Glutamatergic neuron (in vitro differentiated cells): ENCODE data around the gene SARDH. TPM values are rescaled to one million over a fixed set of nuclear protein-coding genes. Genes with fewer than 3 reads are reported as not detected.
A peak's percentile ranks its signal among the peaks of the same experiment; 100 is the strongest.

Source experiments
- DNase-seq: peaks from one replicate; pipeline ENCODE4 v3.0.0; 2022
- H3K27ac Mint-ChIP-seq: one replicate; pipeline ENCODE4 v1.8.0; 2020; ENCODE audit warnings: mild to moderate bottlenecking, mixed read lengths, inconsistent platforms; ENCODE audit not compliant: unreplicated experiment
- H3K27me3 Mint-ChIP-seq: one replicate; pipeline ENCODE4 v1.8.0; 2020; ENCODE audit warnings: mild to moderate bottlenecking, moderate library complexity, mixed read lengths, inconsistent platforms; ENCODE audit not compliant: unreplicated experiment
- H3K36me3 Mint-ChIP-seq: one replicate; pipeline ENCODE4 v1.8.0; 2020; ENCODE audit warnings: mild to moderate bottlenecking, mixed read lengths, inconsistent platforms; ENCODE audit not compliant: unreplicated experiment
- H3K4me1 Mint-ChIP-seq: one replicate; pipeline ENCODE4 v1.8.0; 2020; ENCODE audit warnings: mild to moderate bottlenecking, low read depth, mixed read lengths, inconsistent platforms; ENCODE audit not compliant: unreplicated experiment
- H3K4me3 Mint-ChIP-seq: one replicate; pipeline ENCODE4 v1.8.0; 2020; ENCODE audit warnings: mild to moderate bottlenecking, mixed read lengths, inconsistent platforms; ENCODE audit not compliant: unreplicated experiment
- H3K9me3 Mint-ChIP-seq: one replicate; pipeline ENCODE4 v1.8.0; 2020; ENCODE audit warnings: mild to moderate bottlenecking, moderate library complexity, mixed read lengths, inconsistent platforms; ENCODE audit not compliant: unreplicated experiment
- total RNA-seq: library from RNA; stranded (reverse); fragmentation: NEBNext Ultra II Directional; extraction: Animal tissue kit (Norgen Biotek cat#: 25700); gene quantifications from one replicate; pipeline ENCODE4 v1.2.1, GENCODE V29; 2021; ENCODE audit not compliant: unreplicated experiment
- TF ChIP-seq, protein P1 (sequence below): fragments of 200-600 bp; sonication (generic); IDR thresholded peaks from one replicate; pipeline ENCODE4 v1.5.0; 2021; ENCODE audit not compliant: partially characterized antibody, unreplicated experiment

SARDH gene
- total RNA-seq, 1 donor from 2014 or later = 2.0 TPM

DNA sequence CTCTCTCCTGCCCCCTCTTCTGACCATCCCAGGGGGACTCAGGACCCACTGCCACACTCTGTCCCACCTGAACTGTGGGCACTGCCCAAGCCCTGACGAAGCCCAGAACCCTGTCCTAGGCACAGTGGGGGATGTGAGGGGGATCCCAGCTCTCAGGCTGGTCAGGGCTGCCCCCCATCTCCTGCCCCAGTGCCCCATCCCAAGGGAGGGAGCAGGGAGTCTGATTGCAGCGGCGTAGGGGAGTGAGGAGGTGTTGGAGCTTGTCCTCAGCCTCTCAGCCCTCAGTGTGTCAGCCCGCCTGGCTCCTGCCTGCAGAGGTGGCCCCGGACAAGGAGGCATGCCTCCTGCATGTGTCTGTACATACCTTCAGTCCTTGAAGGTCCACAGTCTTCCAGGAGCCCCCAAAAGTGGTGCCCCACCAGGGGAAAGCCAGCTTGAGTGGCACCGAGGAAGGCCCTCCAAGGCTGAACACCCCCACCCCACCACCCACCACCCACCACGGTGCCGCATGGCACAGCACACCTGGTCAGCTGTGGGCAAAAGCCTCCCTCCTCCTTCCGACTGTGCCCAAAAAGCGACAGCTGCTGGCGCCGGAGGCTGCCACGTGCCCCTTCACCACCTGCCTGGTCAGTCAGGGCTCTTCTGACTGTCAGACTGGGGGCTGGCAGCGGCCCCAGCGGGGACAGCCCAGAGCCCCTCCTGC lies 930 bp downstream of the SARDH start:
- H3K4me1 Mint-ChIP-seq = peaks cover 12% of the 10 kb centered on the region
- H3K36me3 Mint-ChIP-seq = no peaks in the 10 kb centered on the region
- H3K9me3 Mint-ChIP-seq = peaks cover 3% of the 10 kb centered on the region
- no peak overlapping the region for H3K4me3 Mint-ChIP-seq
- DNase-seq = no peak
- H3K27me3 Mint-ChIP-seq = peaks cover 9% of the 10 kb centered on the region
- TF ChIP-seq, protein P1, sequence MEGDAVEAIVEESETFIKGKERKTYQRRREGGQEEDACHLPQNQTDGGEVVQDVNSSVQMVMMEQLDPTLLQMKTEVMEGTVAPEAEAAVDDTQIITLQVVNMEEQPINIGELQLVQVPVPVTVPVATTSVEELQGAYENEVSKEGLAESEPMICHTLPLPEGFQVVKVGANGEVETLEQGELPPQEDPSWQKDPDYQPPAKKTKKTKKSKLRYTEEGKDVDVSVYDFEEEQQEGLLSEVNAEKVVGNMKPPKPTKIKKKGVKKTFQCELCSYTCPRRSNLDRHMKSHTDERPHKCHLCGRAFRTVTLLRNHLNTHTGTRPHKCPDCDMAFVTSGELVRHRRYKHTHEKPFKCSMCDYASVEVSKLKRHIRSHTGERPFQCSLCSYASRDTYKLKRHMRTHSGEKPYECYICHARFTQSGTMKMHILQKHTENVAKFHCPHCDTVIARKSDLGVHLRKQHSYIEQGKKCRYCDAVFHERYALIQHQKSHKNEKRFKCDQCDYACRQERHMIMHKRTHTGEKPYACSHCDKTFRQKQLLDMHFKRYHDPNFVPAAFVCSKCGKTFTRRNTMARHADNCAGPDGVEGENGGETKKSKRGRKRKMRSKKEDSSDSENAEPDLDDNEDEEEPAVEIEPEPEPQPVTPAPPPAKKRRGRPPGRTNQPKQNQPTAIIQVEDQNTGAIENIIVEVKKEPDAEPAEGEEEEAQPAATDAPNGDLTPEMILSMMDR = no peak
- H3K27ac Mint-ChIP-seq = no peak overlapping the region

- Mint-ChIP-seq H3K27me3 (peaks cover 9% of the 10 kb centered on the region), H3K4me1 (peaks cover 12% of the 10 kb centered on the region), H3K9me3 (peaks cover 3% of the 10 kb centered on the region), H3K4me3 (peak overlapping the region; percentile 48), H3K36me3 (no peaks in the 10 kb centered on the region), H3K27ac (peak overlapping the region; percentile 12)
- TF ChIP-seq, protein P1 = no peak
- no peak for DNase-seq
Observed at GRCh38 chr9:133735931-133736330, 2.2 kb downstream of the SARDH start.

- Mint-ChIP-seq H3K4me3 (no peak overlapping the region), H3K36me3 (no peaks in the 10 kb centered on the region)
Observed at GRCh38 chr9:133735415-133735775, 2.8 kb downstream of the SARDH start.

DNA sequence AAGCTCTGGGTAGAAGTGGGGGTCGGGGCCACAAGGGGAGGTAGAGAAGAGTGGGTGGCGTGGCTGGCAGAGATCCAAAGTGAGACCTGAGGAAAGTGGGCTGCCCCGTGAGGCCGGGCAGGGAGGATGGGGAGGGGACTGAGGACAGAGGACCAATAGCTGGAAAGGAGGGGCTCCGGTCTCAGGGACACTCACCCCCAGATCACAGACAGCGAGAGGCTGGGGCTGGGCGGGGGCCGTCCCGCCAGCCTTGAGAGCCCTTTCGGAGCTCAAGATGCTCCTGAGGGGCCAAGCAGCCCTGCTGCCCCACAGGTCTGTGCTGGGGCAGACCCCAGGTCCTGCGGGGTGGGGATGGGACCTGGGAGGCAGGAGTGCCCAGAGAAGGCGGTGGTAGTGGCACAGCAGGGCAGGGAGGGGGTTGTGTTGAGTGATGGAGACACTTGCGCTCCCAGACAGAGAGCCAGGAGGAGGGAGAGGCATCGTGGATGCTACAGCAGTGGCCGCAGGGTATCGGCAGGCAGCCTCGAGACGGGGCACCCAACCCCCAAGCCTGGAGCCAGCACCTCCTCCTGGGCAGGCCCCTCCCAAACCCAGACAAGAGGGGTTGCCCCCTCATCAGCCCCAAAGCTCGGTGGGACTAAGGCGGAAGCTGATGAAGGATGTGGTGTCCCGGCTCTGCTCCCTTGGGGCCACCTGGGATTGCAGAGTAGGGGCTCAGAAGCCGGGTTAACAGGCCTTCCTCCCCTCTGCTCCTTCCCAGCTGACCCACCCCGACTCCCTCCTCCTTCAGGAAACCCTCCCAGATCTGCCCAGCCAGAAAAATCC lies 3.4 kb downstream of the SARDH start:
- H3K27ac Mint-ChIP-seq = peak overlapping the region; percentile 38
- TF ChIP-seq, protein P1 = no peak
- H3K9me3 Mint-ChIP-seq = peaks cover 3% of the 10 kb centered on the region
- DNase-seq = no peak
- peak overlapping the region; percentile 30 for H3K4me3 Mint-ChIP-seq
- H3K36me3 Mint-ChIP-seq = no peaks in the 10 kb centered on the region
- H3K27me3 Mint-ChIP-seq = peaks cover 11% of the 10 kb centered on the region
- peaks cover 12% of the 10 kb centered on the region for H3K4me1 Mint-ChIP-seq

More at GRCh38 chr9:133735415-133735775, 2.8 kb downstream of the SARDH start:
- peaks cover 9% of the 10 kb centered on the region for H3K27me3 Mint-ChIP-seq
- peaks cover 12% of the 10 kb centered on the region for H3K4me1 Mint-ChIP-seq
- H3K9me3 Mint-ChIP-seq = peaks cover 3% of the 10 kb centered on the region
- DNase-seq = no peak
- H3K27ac Mint-ChIP-seq = no peak overlapping the region
- TF ChIP-seq, protein P1 = no peak
